Mesenchymal stem cell (in vitro differentiated cells and primary cell): ENCODE data around the gene MEIG1.
"Not testable (repeated sequence)": the region's sequence is repeated elsewhere in the genome, so short reads cannot be mapped to it uniquely, and the experiment has no call there.

Source experiments
- DNase-seq: peaks from one replicate; pipeline ENCODE4 v3.0.0-alpha.2; 2013
- H2AFZ ChIP-seq: one replicate; pipeline ENCODE4 v1.6.1; 2013; ENCODE audit warnings: low read depth, mild to moderate bottlenecking, control low read depth, inconsistent platforms, low read length, moderate library complexity
- H2AK5ac ChIP-seq: 2 replicates; pipeline ENCODE4 v1.6.1; 2013; ENCODE audit warnings: low read length, moderate library complexity, mild to moderate bottlenecking, inconsistent platforms; ENCODE audit not compliant: severe bottlenecking
- H2BK120ac ChIP-seq: one replicate; pipeline ENCODE4 v1.6.1; 2013; ENCODE audit warnings: low read depth, mild to moderate bottlenecking, inconsistent platforms, low read length, moderate library complexity
- H2BK12ac ChIP-seq, 2 experiments: one replicate each; pipeline ENCODE4 v1.6.1; 2013; ENCODE audit warnings: inconsistent platforms in 2 of 2, low read length in 2 of 2, mild to moderate bottlenecking in 2 of 2, moderate library complexity in 2 of 2, control low read depth in 1 of 2
- H2BK15ac ChIP-seq: one replicate; pipeline ENCODE4 v1.6.1; 2013; ENCODE audit warnings: mild to moderate bottlenecking, low read depth, inconsistent platforms; ENCODE audit not compliant: poor library complexity, severe bottlenecking
- H2BK5ac ChIP-seq: 2 replicates; pipeline ENCODE4 v1.6.1; 2013; ENCODE audit warnings: low read depth, mild to moderate bottlenecking, low read length, control low read depth, inconsistent platforms; ENCODE audit not compliant: poor library complexity, severe bottlenecking
- H3K14ac ChIP-seq, 2 experiments: one replicate each; pipeline ENCODE4 v1.6.1; 2013; ENCODE audit warnings: inconsistent platforms in 2 of 2, low read length in 2 of 2, control low read depth in 1 of 2, mild to moderate bottlenecking in 1 of 2, moderate library complexity in 1 of 2
- H3K18ac ChIP-seq, 2 experiments: one replicate each; pipeline ENCODE4 v1.6.1; 2013; ENCODE audit warnings: inconsistent platforms in 2 of 2, low read length in 2 of 2, control low read depth in 1 of 2, low read depth in 1 of 2, mild to moderate bottlenecking in 1 of 2
- H3K23ac ChIP-seq, 2 experiments: one replicate each; pipeline ENCODE4 v1.6.1; 2013; ENCODE audit warnings: inconsistent platforms in 2 of 2, low read length in 2 of 2, mild to moderate bottlenecking in 2 of 2, moderate library complexity in 2 of 2, control low read depth in 1 of 2
- H3K27ac ChIP-seq: 2 replicates; pipeline ENCODE4 v1.5.1; 2013; ENCODE audit warnings: mild to moderate bottlenecking, moderate library complexity, low read length, control low read depth, inconsistent platforms; ENCODE audit not compliant: poor library complexity, severe bottlenecking
- H3K27me3 ChIP-seq, 2 experiments: 2 replicates each; pipeline versions ENCODE4 v1.6.1 to v1.7.0; 2013; ENCODE audit warnings: low read length in 2 of 2, mild to moderate bottlenecking in 2 of 2, moderate library complexity in 2 of 2, control low read depth in 1 of 2, inconsistent platforms in 1 of 2; ENCODE audit not compliant: control insufficient read depth in 1 of 2, insufficient read depth in 1 of 2
- H3K36me3 ChIP-seq, 2 experiments: 2 replicates each; pipeline versions ENCODE4 v1.6.1 to v1.7.0; 2013; ENCODE audit warnings: low read length in 2 of 2, control low read depth in 1 of 2, inconsistent platforms in 1 of 2, low read depth in 1 of 2, mild to moderate bottlenecking in 1 of 2; ENCODE audit not compliant: insufficient read depth in 2 of 2, control insufficient read depth in 1 of 2
- H3K4ac ChIP-seq, 2 experiments: one replicate each; pipeline ENCODE4 v1.6.1; 2013; ENCODE audit warnings: inconsistent platforms in 2 of 2, low read length in 2 of 2, mild to moderate bottlenecking in 2 of 2, moderate library complexity in 2 of 2, control low read depth in 1 of 2, low read depth in 1 of 2
- H3K4me1 ChIP-seq: 2 replicates; pipeline ENCODE4 v1.6.1; 2013; ENCODE audit warnings: low read depth, low read length, control low read depth; ENCODE audit not compliant: control insufficient read depth, insufficient read depth
- H3K4me2 ChIP-seq: 2 replicates; pipeline ENCODE4 v1.6.1; 2013; ENCODE audit warnings: low read length, mild to moderate bottlenecking, inconsistent platforms; ENCODE audit not compliant: poor library complexity, severe bottlenecking
- H3K4me3 ChIP-seq, 2 experiments: 2 replicates each; pipeline versions ENCODE4 v1.5.1 to v1.7.0; 2013; ENCODE audit warnings: low read length in 2 of 2, mild to moderate bottlenecking in 2 of 2, control low read depth in 1 of 2, low read depth in 1 of 2; ENCODE audit not compliant: insufficient read depth in 1 of 2
- H3K79me1 ChIP-seq: replicated peaks from 2 replicates; pipeline ENCODE4 v1.6.1; 2013; ENCODE audit warnings: mild to moderate bottlenecking, control low read depth, low read length, inconsistent platforms; ENCODE audit not compliant: poor library complexity, severe bottlenecking
- H3K9ac ChIP-seq: 2 replicates; pipeline ENCODE4 v1.7.0; 2013; ENCODE audit warnings: mild to moderate bottlenecking, low read length, moderate library complexity
- H3K9me3 ChIP-seq: 2 replicates; pipeline ENCODE4 v1.7.0; 2013; ENCODE audit warnings: mild to moderate bottlenecking, low read length; ENCODE audit not compliant: control insufficient read depth
- H4K8ac ChIP-seq: one replicate; pipeline ENCODE4 v1.6.1; 2013; ENCODE audit warnings: inconsistent platforms, mild to moderate bottlenecking, low read length, moderate library complexity
- H4K91ac ChIP-seq: one replicate; pipeline ENCODE4 v1.6.1; 2013; ENCODE audit warnings: mild to moderate bottlenecking, low read length, inconsistent platforms
- WGBS: methylation state at CpG from one replicate; pipeline ENCODE4 v1.1.7; 2013; ENCODE audit warnings: mixed read lengths; 5-methylcytosine and 5-hydroxymethylcytosine counted together

MEIG1 gene

DNA sequence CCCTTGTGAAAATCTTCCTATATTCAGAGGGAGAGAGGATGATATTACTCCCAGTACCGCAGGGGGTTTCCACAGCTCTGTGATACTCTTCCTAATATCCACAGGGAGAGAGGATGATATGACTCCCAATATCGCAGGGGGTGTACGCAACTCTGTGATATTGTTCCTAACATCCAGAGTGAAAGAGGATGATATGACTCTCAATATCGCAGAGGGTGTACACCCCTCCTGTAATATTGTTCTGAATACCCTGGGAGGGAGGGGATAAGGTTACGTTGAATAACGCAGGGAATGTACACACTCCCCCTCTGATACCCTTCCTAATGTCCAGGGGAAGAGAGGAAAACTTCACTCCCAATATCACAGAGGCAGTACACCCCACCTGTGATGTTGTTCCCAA lies 30.4 kb downstream of the MEIG1 start:
- not testable (repeated sequence) for H3K9me3 ChIP-seq, DNase-seq, H2AK5ac ChIP-seq, H3K27ac ChIP-seq, H2AFZ ChIP-seq, H2BK120ac ChIP-seq, H3K36me3 ChIP-seq, H3K9ac ChIP-seq, H2BK12ac ChIP-seq, H3K27me3 ChIP-seq, H3K4me1 ChIP-seq, H2BK15ac ChIP-seq, H3K4me3 ChIP-seq, H4K8ac ChIP-seq, H3K4ac ChIP-seq, H2BK5ac ChIP-seq, H3K4me2 ChIP-seq, H4K91ac ChIP-seq, H3K79me1 ChIP-seq, H3K18ac ChIP-seq, H3K23ac ChIP-seq, H3K14ac ChIP-seq
- 94% methylated on average over 3 of the region's 6 CpGs for WGBS

DNA sequence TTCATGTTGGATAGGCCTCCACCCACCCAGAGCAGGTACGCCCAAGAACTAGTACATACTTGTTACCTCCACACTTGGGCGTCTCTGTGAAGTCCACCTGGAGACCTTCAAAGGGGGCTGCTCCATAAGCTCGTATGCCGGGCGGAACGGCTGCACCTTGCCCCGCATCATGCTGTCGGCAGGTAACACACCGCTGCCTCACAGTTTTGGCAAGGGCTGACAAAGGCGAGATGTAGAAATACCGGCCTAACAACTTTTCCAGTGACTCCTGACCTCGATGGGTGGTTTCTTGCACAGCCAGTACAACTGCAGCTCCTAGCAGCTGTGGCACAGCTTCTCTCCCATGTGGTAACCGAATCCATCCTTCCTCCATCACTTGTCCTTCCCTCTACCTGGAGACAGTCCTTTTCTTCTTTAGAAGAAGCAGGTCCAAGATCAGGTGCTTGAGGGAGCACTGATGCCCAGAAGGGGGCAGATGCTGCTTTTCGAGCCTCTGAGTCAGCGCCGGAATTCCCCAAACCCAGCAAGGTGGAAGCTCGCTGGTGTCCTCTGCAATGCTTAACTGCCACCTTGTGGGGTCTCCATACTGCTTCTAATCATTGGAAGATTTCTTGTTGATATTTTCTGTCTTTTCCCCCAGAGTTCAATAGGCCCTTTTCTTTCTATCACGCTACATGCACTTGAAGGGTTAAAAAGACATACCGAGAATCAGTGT lies 32.0 kb downstream of the MEIG1 start:
- not testable (repeated sequence) for H2BK120ac ChIP-seq, H3K9ac ChIP-seq, H3K4me2 ChIP-seq, H3K9me3 ChIP-seq, H3K79me1 ChIP-seq, H4K91ac ChIP-seq, H2BK12ac ChIP-seq, H3K4ac ChIP-seq, H3K27me3 ChIP-seq, H2BK5ac ChIP-seq, H3K18ac ChIP-seq, H3K4me1 ChIP-seq, H3K36me3 ChIP-seq, H3K23ac ChIP-seq, H3K27ac ChIP-seq, H3K14ac ChIP-seq, H2BK15ac ChIP-seq, H2AFZ ChIP-seq, H2AK5ac ChIP-seq, H3K4me3 ChIP-seq, H4K8ac ChIP-seq
- WGBS: 78% methylated on average over 19 of the region's 19 CpGs
- DNase-seq: peak; percentile 11

DNA sequence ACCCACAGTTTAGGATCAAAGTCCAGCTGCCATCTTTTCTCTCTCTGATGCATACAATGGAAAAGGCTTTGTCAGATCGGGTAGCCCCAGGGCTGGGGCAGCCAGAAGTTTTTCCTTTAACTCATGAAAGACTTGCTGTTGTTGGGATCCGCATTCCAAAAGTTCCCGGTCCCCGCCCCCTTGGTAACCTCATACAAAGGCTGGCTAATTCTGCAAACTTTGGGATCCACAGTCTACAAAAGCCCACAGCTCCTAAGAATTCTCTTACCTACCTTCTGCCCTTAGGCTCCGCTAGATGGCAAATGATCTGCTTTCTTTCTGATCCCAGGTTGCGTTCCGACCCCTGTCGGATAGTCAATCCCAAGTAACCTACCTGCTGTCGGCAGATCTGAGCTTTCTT lies 33.1 kb downstream of the MEIG1 start:
- H3K9ac ChIP-seq, H3K4ac ChIP-seq, H3K18ac ChIP-seq, H2AK5ac ChIP-seq, H3K4me1 ChIP-seq, H3K4me3 ChIP-seq, H3K9me3 ChIP-seq, H3K23ac ChIP-seq, H2BK15ac ChIP-seq, H3K27me3 ChIP-seq, H2BK120ac ChIP-seq, H2BK12ac ChIP-seq, H4K8ac ChIP-seq, H3K79me1 ChIP-seq, H3K27ac ChIP-seq, H4K91ac ChIP-seq, H3K14ac ChIP-seq, H3K36me3 ChIP-seq, DNase-seq, H2BK5ac ChIP-seq, H2AFZ ChIP-seq, H3K4me2 ChIP-seq: not testable (repeated sequence)
- 92% methylated on average over 9 of the region's 9 CpGs for WGBS

DNA sequence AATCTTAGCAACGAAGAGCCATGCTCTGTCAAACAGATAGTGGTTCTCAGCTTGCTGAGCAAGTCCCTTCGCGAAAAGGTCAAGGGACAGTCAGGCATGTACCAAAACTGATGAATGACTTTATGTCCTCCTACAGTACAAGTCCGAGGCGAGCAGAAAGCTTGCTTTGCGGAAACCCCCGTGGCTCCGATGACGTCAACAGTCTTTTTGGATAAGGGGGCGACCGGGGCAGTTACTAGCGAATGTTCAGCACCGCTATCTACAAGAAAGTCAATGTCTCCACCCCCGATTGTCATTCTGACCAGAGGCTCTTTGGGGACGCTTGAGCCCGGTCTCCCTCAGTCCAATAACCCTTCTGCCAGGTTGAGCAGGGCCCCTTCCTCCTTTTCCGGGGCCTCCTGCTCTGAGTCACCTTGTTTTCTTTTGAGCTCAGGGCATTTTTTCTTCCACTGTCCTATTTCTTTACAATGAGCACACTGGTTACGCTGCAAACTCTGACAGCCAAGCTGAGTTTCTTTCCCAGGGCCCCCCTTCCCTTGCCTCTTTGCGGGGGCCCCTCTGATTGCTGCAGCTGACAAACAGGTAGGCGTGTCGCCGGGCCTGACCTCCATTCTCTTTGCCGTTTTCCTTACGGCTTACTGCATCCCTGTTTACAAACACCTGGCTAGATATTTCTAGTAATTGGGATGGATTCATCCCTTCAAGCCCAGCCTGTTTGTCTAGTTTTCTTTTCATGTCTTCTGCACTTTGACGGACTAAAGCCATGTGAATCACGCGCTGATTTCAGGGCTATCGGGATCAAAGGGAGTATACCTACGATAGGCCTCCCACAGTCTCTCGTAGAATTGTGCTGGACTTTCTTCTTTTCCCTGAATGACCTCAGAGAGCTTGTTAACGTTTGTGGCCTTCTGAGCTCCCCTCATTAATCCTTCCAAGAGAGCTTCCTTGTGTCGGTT lies 34.6 kb downstream of the MEIG1 start:
- H3K4me3 ChIP-seq, H3K9me3 ChIP-seq, H3K36me3 ChIP-seq, H3K14ac ChIP-seq, H3K4ac ChIP-seq, H3K23ac ChIP-seq, H3K4me2 ChIP-seq, H3K27ac ChIP-seq, H2BK120ac ChIP-seq, H3K9ac ChIP-seq, H2BK12ac ChIP-seq, H4K91ac ChIP-seq, H3K18ac ChIP-seq, H2BK15ac ChIP-seq, H2BK5ac ChIP-seq, H2AK5ac ChIP-seq, H3K4me1 ChIP-seq, DNase-seq, H4K8ac ChIP-seq, H3K27me3 ChIP-seq, H2AFZ ChIP-seq, H3K79me1 ChIP-seq: not testable (repeated sequence)
- WGBS: 86% methylated on average over 32 of the region's 32 CpGs
